ENCODE results near the gene GRIA4.

- TF ChIP-seq CTCF (IDR thresholded peaks at IDR 0.05) (no peak), EP300 (IDR thresholded peaks at IDR 0.05) (no peak), POLR2AphosphoS5 (IDR thresholded peaks at IDR 0.05) (no peak), POLR2A (IDR thresholded peaks at IDR 0.05) (no peak)
Observed at GRCh38 chr11:105693075-105693759, 83.3 kb downstream of the GRIA4 start.

Measured in sigmoid colon (tissue), 4 donors.